Measurements from ENCODE around the gene TNFAIP6.

Gene TNFAIP6

DNA sequence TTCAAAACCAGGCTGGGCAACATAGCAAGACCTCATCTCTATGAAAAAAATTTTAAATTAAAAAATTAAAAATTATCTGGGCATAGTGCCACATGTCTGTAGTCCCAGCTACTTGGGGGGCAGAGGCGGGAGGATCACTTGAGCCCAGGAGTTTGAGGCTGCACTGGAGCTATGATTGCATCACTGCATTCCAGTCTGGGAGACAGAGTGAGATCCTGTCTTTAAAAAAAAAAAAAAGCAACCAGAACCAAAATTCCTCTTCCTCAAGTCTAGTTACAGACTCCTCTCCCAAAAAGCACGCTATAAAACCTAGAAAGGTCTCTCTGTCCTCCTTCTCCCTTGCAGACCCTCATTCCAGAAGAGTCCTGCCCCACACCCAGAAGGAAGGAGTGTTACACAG lies 23.9 kb downstream of the TNFAIP6 start:
- Mint-ChIP-seq H3K27ac (no peak overlapping the region), H3K4me1 (no peaks in the 10 kb centered on the region), H3K4me3 (no peak overlapping the region), H3K27me3 (peaks cover 2% of the 10 kb centered on the region), H3K9me3 (no peaks in the 10 kb centered on the region), H3K36me3 (no peaks in the 10 kb centered on the region)
- ATAC-seq (ENCODE audit: low read depth) = no peak
- no peak for DNase-seq (ENCODE audit: low spot score in 2 of 2)

DNA sequence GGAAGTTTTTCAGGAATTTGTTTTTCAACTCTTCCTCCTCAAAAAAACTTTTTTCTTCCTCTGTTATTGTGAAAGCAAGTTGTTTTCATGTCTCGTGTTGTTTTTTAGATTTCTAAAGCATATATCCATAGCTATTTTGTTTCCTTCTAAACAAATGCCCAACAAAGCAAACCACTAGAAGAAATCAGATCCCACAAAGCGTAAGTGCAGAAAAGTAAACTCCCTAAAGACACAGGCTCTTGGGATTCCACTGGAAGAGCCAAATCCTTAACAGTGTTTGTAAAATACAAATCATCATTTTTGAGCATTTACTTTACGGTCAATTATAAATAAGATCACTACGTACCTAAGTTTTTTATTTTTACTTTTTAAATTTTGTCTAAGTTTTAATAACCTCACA lies 30.6 kb downstream of the TNFAIP6 start:
- Mint-ChIP-seq H3K9me3 (peaks cover 3% of the 10 kb centered on the region), H3K4me3 (no peak overlapping the region), H3K4me1 (no peaks in the 10 kb centered on the region), H3K36me3 (peaks cover 3% of the 10 kb centered on the region), H3K27me3 (peaks cover 6% of the 10 kb centered on the region), H3K27ac (no peak overlapping the region)
- DNase-seq (ENCODE audit: low spot score in 2 of 2) = no peak
- ATAC-seq (ENCODE audit: low read depth) = no peak

DNA sequence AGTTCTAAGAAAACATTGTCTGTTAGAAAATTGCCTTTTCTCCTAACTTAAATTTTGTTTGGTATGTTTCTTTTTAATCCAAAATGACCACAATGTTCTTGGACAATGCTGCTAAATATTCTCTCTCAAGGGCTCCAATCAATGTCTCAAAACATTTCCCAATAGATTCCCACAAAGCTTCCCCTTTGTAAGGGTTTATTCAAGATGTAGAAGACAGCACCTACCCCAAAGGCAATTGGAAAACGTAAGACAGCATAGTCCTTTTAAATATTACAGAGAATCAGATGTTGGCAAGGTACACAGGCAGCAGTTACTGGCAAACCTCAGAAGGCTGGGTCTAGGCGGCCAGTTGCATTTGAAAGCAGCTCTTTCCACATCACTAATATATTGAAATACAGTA lies 34.0 kb downstream of the TNFAIP6 start:
- H3K4me1 Mint-ChIP-seq = no peaks in the 10 kb centered on the region
- no peak overlapping the region for H3K4me3 Mint-ChIP-seq
- ATAC-seq (ENCODE audit: low read depth) (no peak), DNase-seq (ENCODE audit: low spot score in 2 of 2) (no peak)
- peaks cover 4% of the 10 kb centered on the region for H3K27me3 Mint-ChIP-seq
- peaks cover 3% of the 10 kb centered on the region for H3K36me3 Mint-ChIP-seq
- H3K9me3 Mint-ChIP-seq = peaks cover 3% of the 10 kb centered on the region
- no peak overlapping the region for H3K27ac Mint-ChIP-seq

DNA sequence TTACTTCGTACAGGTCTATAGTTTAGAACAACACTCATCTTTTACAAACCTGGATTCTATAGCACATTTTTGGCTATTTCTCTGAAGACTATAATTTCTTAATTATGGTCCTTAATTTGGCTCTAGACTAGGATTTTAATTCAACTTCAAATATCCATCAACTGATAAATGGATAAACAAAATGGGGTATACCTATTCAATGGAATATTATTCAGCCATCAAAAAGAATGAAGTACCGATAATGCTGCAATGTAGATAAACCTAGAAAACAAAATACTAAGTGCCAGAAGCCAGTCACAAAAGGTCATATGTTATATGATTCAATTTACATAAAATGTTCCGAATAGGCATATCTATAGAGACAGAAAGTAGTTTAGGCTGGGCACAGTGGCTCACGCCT lies 37.1 kb downstream of the TNFAIP6 start:
- no peak for DNase-seq (ENCODE audit: low spot score in 2 of 2)
- Mint-ChIP-seq H3K27ac (no peak overlapping the region), H3K27me3 (peaks cover 4% of the 10 kb centered on the region), H3K9me3 (peaks cover 3% of the 10 kb centered on the region), H3K36me3 (peaks cover 3% of the 10 kb centered on the region), H3K4me3 (no peak overlapping the region), H3K4me1 (no peaks in the 10 kb centered on the region)
- no peak for ATAC-seq (ENCODE audit: low read depth)

DNA sequence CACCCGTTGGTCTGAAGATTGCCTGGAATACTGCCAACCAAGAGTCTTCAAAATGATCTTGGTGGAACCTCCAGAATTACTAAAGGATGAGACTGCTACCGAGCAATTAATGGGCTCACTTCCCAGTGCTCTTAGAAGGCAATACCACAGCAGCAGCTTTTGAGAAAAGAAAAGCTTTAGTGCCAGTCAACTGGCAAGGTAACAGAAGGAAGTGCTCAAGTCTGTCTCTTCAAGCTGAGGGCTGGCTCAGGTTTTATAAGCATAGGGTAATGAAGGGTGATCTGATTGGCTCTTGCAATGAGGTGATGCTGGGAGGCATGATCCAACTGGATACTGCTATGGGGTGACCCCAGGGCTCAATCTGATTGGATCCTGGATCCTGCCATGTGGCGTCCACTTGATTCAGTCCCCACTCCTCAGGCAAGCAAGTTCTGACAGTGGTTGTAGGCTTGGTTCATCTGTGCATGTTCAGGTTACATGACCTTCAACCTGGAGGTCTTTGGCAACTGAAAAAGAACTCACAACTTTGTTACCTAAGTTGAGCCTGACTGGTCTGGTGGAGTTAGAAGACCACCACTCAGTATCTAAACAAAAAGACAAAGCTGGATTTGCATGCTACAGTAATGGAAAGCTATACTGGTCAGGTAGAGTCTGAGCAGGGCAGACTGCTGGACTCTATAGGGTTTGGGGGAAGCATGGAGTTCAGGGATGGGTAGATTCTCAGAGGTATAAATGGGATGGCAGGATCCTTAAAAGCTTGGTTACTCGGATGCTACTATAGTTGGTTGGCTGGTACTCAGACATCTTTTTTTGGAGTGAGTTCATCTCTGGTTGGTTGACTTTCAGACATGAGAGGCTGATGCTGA lies 38.4 kb downstream of the TNFAIP6 start:
- Mint-ChIP-seq H3K27ac (no peak overlapping the region), H3K36me3 (no peaks in the 10 kb centered on the region)
- no peak for DNase-seq (ENCODE audit: low spot score in 2 of 2)

DNA sequence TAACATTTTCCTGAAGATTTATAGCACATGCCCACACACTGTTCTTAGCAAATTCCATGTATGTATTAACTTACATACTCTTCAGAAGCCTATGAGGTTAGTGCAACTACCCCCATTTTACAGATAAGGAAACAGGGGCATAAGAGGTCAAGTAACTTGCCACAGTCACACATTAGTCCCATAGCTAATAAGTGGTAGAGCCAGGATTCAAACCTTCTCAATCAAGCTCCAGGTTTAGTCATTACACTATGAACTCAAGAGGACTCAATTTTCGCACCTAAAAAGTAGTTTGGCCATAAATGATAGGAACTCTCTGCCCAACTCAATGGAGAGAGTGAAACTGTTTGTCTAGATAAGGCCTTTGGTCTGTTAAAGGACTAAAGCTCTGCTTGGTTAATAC lies 42.6 kb downstream of the TNFAIP6 start:
- ATAC-seq (ENCODE audit: low read depth) = no peak
- H3K27ac Mint-ChIP-seq = no peak overlapping the region
- no peak for DNase-seq (ENCODE audit: low spot score in 2 of 2)
- H3K4me1 Mint-ChIP-seq = no peaks in the 10 kb centered on the region
- H3K9me3 Mint-ChIP-seq = no peaks in the 10 kb centered on the region
- no peak overlapping the region for H3K4me3 Mint-ChIP-seq
- H3K27me3 Mint-ChIP-seq = no peaks in the 10 kb centered on the region
- H3K36me3 Mint-ChIP-seq = no peaks in the 10 kb centered on the region

More for the DNA sequence above, 38.4 kb downstream of the TNFAIP6 start:
- H3K4me3 Mint-ChIP-seq = no peak overlapping the region
- H3K9me3 Mint-ChIP-seq = peaks cover under 1% of the 10 kb centered on the region
- H3K27me3 Mint-ChIP-seq = peaks cover 2% of the 10 kb centered on the region
- H3K4me1 Mint-ChIP-seq = no peaks in the 10 kb centered on the region
- ATAC-seq (ENCODE audit: low read depth) = no peak

DNA sequence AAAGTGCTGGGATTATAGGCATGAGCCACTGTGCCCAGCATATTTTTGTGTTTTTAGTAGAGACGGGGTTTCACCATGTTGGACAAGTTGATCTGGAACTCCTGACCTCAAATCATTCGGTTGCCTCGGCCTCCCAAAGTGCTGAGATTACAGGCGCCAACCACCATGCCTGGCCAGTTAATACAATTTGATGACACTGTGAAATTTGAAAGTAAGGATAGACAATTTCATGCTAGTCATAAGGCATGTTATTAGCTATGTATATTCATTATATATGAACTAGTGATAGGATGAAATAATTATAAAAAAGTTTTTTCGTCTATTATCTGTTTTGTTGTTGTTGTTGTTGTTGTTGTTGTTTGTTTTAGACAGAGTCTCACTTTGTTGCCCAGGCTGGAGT lies 43.8 kb downstream of the TNFAIP6 start:
- H3K27me3 Mint-ChIP-seq = peaks cover under 1% of the 10 kb centered on the region
- no peak overlapping the region for H3K4me3 Mint-ChIP-seq
- H3K36me3 Mint-ChIP-seq = no peaks in the 10 kb centered on the region
- ATAC-seq (ENCODE audit: low read depth) (no peak), DNase-seq (ENCODE audit: low spot score in 2 of 2) (no peak)
- no peak overlapping the region for H3K27ac Mint-ChIP-seq
- no peaks in the 10 kb centered on the region for H3K9me3 Mint-ChIP-seq
- no peaks in the 10 kb centered on the region for H3K4me1 Mint-ChIP-seq

DNA sequence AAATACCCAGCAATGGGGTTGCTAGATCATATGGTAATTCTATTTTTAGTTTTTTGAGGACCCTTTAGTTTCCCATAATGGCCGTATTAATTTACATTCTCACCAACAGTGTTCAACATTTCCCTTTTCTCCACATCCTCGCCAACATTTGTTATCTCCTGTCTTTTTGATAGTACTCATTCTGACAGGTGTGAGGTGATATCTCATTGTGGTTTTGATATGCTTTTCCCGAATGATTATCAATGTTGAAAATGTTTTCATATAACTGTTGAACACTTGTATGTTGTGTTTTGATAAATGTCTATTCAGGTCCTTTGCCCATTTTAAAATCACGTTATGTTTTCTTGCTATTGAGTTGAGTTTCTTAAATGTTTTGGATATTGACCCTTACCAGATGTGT lies 46.5 kb downstream of the TNFAIP6 start:
- Mint-ChIP-seq H3K36me3 (no peaks in the 10 kb centered on the region), H3K27me3 (peaks cover 2% of the 10 kb centered on the region), H3K4me3 (no peak overlapping the region), H3K9me3 (no peaks in the 10 kb centered on the region), H3K4me1 (no peaks in the 10 kb centered on the region), H3K27ac (no peak overlapping the region)
- ATAC-seq (ENCODE audit: low read depth) (no peak), DNase-seq (ENCODE audit: low spot score in 2 of 2) (no peak)

DNA sequence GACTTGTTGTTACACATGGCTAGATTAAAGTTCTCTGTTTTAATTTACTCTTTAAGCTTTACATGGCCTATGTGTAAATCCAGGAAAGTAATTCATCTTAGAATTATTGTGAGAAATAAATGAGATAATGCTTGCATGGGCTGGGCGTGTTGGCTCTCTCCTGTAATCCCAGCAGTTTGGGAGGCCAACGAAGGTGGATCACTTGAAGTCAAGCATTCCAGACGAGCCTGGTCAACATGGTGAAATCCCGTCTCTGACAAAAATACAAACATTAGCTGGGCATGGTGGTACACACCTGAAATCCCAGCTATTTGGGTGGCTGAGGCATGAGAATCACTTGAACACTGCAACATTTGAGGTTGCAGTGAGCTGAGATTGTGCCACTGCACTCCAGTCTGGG lies 48.0 kb downstream of the TNFAIP6 start:
- H3K27ac Mint-ChIP-seq = no peak overlapping the region

DNA sequence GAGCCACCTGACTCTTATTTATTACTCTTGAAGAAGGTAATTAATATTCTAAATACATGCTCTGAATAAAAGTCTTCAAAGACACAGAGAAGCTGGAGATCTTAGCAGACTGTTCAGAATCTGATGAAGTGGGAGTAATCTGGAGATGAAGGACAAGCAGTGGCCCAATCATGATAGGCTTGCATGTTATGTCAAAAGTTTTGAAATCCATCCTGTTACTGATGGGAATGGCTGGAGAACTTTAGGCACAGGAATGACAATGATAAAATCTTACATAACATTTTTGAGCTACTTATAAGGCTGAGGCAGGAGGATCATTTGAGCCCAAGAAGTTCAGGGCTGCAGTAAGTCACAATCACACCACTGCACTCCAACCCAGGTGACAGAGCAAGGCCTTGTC lies 49.9 kb downstream of the TNFAIP6 start:
- ATAC-seq (ENCODE audit: low read depth) = no peak
- H3K4me1 Mint-ChIP-seq = peaks cover 12% of the 10 kb centered on the region
- H3K27me3 Mint-ChIP-seq = peaks cover 2% of the 10 kb centered on the region
- DNase-seq (ENCODE audit: low spot score in 2 of 2) = no peak
- no peaks in the 10 kb centered on the region for H3K36me3 Mint-ChIP-seq
- no peak overlapping the region for H3K4me3 Mint-ChIP-seq
- no peaks in the 10 kb centered on the region for H3K9me3 Mint-ChIP-seq
- H3K27ac Mint-ChIP-seq = no peak overlapping the region

More for the DNA sequence above, 48.0 kb downstream of the TNFAIP6 start:
- Mint-ChIP-seq H3K9me3 (no peaks in the 10 kb centered on the region), H3K27me3 (peaks cover 2% of the 10 kb centered on the region), H3K4me1 (peaks cover 5% of the 10 kb centered on the region), H3K36me3 (no peaks in the 10 kb centered on the region), H3K4me3 (no peak overlapping the region)
- DNase-seq (ENCODE audit: low spot score in 2 of 2) = no peak
- ATAC-seq (ENCODE audit: low read depth) = no peak

DNA sequence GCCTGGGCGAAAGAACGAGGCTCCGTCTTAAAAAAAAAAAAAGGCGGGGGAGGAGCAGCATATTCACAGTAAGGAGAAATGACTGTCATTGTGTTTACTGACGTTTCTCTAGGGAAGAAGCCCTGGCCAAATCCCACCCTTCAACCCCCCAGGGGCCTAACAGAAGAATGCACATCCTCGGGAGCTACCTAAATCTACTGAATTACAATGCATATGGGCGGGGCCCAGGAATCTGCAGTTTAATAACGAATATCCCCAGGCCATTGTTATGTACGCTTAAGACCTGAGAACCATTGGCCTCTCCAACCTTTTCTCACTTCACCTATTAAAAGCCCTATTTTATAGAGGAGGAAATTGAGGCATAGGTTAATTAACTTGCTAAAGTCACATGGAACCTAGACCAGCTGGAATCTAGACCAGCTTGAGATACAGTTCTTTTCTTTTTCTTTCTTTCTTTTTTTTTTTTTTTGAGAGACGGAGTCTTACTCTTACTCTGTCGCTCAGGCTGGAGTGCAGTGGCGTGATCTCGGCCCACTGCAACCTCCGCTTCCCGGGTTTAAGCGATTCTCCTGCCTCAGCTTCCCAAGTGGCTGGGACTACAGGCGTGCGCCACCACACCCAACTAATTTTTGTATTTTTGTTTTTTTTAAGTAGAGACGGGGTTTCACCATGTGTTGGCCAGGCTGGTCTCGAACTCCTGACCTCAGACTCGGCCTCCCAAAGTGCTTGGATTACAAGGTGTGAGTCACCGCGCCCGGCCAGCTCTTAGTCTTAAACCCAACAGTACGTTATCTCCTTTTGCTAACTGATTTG lies 51.6 kb downstream of the TNFAIP6 start:
- DNase-seq (ENCODE audit: low spot score in 2 of 2) = no peak
- peak overlapping the region; percentile 96 for H3K4me3 Mint-ChIP-seq
- H3K27me3 Mint-ChIP-seq = peaks cover 2% of the 10 kb centered on the region
- H3K4me1 Mint-ChIP-seq = peaks cover 12% of the 10 kb centered on the region
- peak overlapping the region; percentile 96 for H3K27ac Mint-ChIP-seq
- ATAC-seq (ENCODE audit: low read depth) = no peak
- H3K9me3 Mint-ChIP-seq = no peaks in the 10 kb centered on the region
- no peaks in the 10 kb centered on the region for H3K36me3 Mint-ChIP-seq

DNA sequence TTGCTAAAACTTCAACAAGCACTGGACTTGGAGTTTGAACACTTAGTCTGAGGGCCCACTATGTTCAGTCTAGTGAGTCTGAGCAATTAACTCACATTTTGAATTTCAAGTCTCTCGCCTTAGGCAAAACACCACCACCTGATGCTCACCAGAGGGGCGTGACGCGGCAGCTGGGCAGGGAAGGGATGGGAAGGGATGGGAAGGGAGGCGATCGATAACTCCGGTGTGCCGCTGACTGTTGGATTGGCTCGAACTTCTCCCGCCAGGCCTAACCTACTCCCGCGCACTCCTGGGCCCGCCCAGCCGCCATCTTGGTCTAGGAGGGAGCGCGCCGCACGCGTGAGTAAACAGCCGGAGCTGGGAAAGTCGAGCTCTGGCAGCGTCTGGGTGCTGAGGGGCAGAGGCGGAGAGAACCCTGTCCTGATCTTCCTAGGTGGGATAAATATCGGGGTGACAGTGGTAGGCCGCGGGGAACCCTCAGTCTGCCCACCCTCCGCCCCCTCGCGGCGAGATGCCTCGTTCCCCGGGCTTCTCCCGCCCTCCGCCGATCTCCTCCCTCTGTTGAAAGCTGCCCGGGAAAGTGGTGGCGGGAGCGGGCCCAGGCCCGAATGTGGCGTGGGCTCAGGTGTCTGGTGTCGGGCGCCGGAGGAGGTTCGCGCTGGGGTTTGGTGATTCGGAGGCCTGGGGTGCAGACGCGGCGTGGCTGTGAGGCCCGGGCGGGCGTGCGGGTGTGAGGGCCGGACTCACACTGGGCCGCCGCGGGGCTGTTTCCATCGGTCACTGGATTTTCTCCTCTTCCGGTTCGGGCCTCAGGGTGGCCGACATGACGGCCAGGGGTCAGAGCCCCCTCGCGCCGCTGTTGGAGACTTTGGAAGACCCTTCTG lies 52.5 kb downstream of the TNFAIP6 start, which contains the start of gene RIF1:
TSS of gene RIF1 (plus strand) at position 302 of the 884 bp plus-strand sequence. CDS start at position 824, 522 bp downstream.
- Mint-ChIP-seq H3K4me3 (peak within 1 kb of the TSS; percentile 96), H3K27me3 (peaks cover 2% of the 10 kb centered on the region), H3K4me1 (peaks cover 14% of the 10 kb centered on the region), H3K9me3 (no peaks in the 10 kb centered on the region), H3K27ac (peak within 1 kb of the TSS; percentile 96), H3K36me3 (no peaks in the 10 kb centered on the region)
- ATAC-seq (ENCODE audit: low read depth) (peak; percentile 90), DNase-seq (ENCODE audit: low spot score in 2 of 2) (peak; percentile 64 to 75)

DNA sequence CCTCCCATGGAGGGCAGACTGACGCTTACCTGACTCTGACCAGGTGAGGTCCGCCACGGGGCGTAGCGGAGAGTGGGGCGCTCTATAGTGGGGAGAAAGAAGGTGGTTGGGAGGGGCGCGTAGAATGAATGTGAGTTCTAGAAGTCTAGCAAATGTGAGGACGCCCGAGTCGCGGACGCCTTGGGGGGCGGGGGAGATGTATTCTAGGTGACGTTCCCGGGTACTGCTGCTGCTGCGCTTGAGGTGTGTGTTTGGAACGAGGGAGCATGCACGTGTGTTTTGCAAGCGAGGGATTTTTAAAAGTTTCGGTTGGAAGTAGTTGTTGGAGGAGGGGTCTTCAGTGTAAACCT lies 53.1 kb downstream of the TNFAIP6 start:
- Mint-ChIP-seq H3K4me3 (peak overlapping the region; percentile 96), H3K27ac (peak overlapping the region; percentile 96), H3K36me3 (peaks cover 2% of the 10 kb centered on the region), H3K27me3 (peaks cover 2% of the 10 kb centered on the region), H3K9me3 (no peaks in the 10 kb centered on the region), H3K4me1 (peaks cover 14% of the 10 kb centered on the region)
- peak; percentile 16 to 43 for DNase-seq (ENCODE audit: low spot score in 2 of 2)
- peak; percentile 48 for ATAC-seq (ENCODE audit: low read depth)
